Skeletal muscle satellite cell (primary cell): ENCODE results near the gene TNFRSF11A.
A peak's percentile ranks its signal among the peaks of the same experiment; 100 is the strongest.

Experiments
- H3K27me3 ChIP-seq: 2 replicates; pipeline ENCODE4 v1.7.0; 2013; ENCODE audit warnings: low read length; ENCODE audit not compliant: control insufficient read depth, insufficient read depth
- H3K36me3 ChIP-seq: 2 replicates; pipeline ENCODE4 v1.7.0; 2013; ENCODE audit warnings: mild to moderate bottlenecking, control low read depth, low read length; ENCODE audit not compliant: insufficient read depth
- H3K4me1 ChIP-seq: 2 replicates; pipeline ENCODE4 v1.7.0; 2013; ENCODE audit warnings: low read length; ENCODE audit not compliant: control insufficient read depth, insufficient read depth
- H3K4me2 ChIP-seq: 2 replicates; pipeline ENCODE4 v1.7.0; 2013; ENCODE audit warnings: mild to moderate bottlenecking, low read length
- H3K4me3 ChIP-seq: 2 replicates; pipeline ENCODE4 v1.7.0; 2013; ENCODE audit warnings: low read length
- H3K9ac ChIP-seq: 2 replicates; pipeline ENCODE4 v1.7.0; 2013; ENCODE audit warnings: mild to moderate bottlenecking, low read depth, low read length, moderate library complexity
- H3K9me3 ChIP-seq: replicated peaks from 2 replicates; pipeline ENCODE4 v1.7.0; 2013; ENCODE audit warnings: mild to moderate bottlenecking, control low read depth, low read length

The TNFRSF11A gene

DNA sequence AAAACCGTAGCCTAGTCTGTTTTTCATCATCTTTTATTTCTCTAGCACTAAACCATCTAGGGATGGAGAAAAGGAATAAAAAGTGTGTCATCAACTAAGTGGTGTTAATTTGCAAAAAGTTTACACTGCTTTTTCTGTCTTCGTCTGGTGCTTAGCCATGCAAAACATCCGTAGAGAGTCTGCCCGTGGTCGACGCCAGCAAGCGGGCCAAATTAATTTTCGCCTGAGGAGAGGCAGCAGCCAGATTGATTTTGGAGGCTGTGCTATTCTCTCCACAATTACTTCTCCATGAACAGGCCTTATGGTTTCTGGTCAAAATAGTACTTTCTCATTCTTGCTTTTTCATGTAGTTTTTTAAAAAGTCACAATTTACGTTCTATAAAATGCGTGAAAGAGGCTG lies 46.3 kb downstream of the TNFRSF11A start:
- no peaks in the 10 kb centered on the region for H3K4me1 ChIP-seq
- H3K9ac ChIP-seq = no peak overlapping the region
- H3K9me3 ChIP-seq = no peaks in the 10 kb centered on the region
- peaks cover 4% of the 10 kb centered on the region for H3K27me3 ChIP-seq
- H3K36me3 ChIP-seq = no peaks in the 10 kb centered on the region
- H3K4me3 ChIP-seq = no peak overlapping the region
- no peak overlapping the region for H3K4me2 ChIP-seq

DNA sequence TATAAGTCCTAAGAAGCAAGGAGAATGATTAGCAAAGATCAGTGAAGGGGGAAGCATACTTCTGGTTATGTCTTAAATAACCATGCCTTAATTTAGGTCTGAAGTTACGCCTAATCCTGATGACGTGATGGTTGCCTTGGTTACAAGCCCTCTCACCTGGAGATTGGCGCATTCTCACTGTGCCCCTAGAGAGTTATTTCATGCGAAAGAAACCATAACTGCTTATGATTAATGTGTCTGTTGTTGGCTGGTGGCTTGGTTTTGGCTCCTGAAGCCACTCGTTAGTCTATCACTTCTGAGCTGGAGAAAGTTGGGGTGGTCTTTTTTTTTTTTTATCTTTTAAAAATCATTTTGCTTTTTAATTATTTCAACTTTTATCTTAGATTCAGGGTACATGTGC lies 47.0 kb downstream of the TNFRSF11A start:
- Histone ChIP-seq H3K9ac (no peak overlapping the region), H3K9me3 (no peaks in the 10 kb centered on the region), H3K27me3 (peaks cover 4% of the 10 kb centered on the region), H3K4me1 (no peaks in the 10 kb centered on the region), H3K36me3 (no peaks in the 10 kb centered on the region), H3K4me3 (no peak overlapping the region), H3K4me2 (no peak overlapping the region)

DNA sequence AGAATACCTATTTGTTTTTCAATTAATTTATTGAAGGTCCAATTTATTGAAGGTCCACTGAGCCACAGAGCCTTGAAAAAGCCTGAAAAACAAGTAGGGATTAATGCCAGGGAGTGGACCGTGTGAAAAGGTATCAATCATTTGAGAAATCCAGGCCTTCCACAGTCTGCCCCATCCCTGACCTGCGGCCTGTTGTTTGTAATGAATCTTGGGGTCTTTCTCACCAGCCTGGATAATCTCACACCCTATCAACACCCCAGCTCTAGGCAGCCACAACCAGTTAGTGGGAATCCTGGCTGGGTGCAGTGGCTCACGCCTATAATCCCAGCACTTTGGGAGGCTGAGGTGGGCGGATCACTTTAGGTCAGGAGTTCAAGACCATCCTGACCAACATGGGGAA lies 47.8 kb downstream of the TNFRSF11A start:
- H3K36me3 ChIP-seq = no peaks in the 10 kb centered on the region
- H3K27me3 ChIP-seq = peaks cover 4% of the 10 kb centered on the region
- H3K4me2 ChIP-seq = no peak overlapping the region
- H3K9ac ChIP-seq = no peak overlapping the region
- H3K4me3 ChIP-seq = no peak overlapping the region
- no peaks in the 10 kb centered on the region for H3K4me1 ChIP-seq
- no peaks in the 10 kb centered on the region for H3K9me3 ChIP-seq

DNA sequence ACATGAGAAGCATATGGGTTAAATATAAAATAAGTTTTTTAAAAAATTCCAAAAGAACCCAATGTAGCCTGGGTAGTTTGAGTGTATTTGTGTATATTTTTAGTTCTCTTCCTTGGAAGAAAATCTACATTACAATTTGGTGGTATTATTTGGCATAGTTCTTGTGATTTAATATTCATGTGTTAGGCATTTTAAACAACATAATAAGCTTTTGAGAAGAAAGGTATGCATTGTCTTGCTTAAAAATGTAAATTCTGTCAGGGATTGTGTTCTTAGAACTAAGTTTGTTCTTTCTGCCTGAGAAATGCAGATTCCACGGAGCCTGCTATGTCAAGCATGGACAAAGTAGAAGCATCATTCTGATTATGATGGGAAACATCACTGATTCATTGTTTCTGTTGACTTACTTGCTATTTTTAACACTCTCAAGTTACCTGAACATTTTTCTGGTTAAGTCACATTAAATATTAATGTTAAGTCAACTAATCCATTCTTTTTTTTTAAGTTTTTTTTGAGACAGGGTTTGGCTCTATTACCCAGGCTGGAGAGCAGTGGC lies 49.4 kb downstream of the TNFRSF11A start:
- Histone ChIP-seq H3K9ac (no peak overlapping the region), H3K27me3 (peaks cover 4% of the 10 kb centered on the region), H3K36me3 (no peaks in the 10 kb centered on the region), H3K4me1 (no peaks in the 10 kb centered on the region), H3K4me2 (no peak overlapping the region), H3K4me3 (no peak overlapping the region), H3K9me3 (no peaks in the 10 kb centered on the region)

DNA sequence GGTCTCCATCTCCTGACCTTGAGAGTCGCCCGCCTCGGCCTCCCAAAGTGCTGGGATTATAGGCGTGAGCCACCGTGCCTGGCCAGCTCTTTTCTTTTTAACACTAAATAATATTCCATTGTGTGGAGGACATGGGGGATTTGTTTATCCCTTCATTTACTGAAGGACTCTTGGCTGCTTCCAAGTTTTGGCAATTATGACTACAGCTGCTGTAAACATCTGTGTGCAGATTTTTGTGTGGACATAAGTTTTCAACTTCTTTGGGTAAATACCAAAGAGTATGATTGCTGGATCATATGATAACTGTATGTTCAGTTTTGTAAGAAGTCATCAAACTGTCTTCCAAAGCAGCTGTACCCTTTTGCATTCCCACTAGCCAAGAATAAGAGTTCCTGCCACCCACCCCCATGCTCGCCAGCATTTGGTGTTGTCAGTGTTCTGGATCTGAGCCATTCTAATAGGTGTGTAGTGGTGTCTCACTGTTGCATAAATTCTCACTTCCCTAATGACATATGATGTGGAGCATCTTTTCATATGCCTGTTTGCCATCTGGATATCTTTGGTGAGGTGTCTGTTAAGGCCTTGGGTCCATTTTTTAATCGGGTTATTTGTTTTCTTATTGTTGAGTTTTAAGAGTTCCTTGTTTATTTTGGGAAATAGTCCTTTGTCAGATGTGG lies 52.2 kb downstream of the TNFRSF11A start:
- Histone ChIP-seq H3K9me3 (no peaks in the 10 kb centered on the region), H3K4me3 (no peak overlapping the region), H3K27me3 (no peaks in the 10 kb centered on the region), H3K4me1 (no peaks in the 10 kb centered on the region), H3K9ac (no peak overlapping the region), H3K4me2 (no peak overlapping the region), H3K36me3 (no peaks in the 10 kb centered on the region)

DNA sequence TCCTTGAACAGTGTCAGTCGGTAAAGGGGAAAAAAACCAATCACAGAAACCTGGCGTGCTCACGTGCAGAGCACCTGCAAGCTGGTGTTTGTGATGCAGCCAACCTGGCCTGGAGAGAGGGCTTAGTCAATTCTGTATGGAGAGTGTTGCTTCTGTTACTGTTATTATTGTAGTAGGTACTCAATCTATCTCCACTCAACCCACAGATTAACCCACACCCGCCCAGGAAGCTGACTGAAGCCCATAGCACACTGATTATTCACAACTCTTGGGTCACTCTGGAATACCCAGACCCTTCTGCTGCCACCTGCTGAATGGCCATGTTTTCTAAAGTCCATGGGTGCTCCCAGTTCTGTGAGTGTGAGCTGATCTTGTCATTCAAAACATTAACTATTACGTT lies 53.9 kb downstream of the TNFRSF11A start:
- Histone ChIP-seq H3K36me3 (no peaks in the 10 kb centered on the region), H3K27me3 (no peaks in the 10 kb centered on the region), H3K9me3 (no peaks in the 10 kb centered on the region), H3K4me3 (no peak overlapping the region), H3K4me2 (no peak overlapping the region), H3K9ac (no peak overlapping the region), H3K4me1 (no peaks in the 10 kb centered on the region)

DNA sequence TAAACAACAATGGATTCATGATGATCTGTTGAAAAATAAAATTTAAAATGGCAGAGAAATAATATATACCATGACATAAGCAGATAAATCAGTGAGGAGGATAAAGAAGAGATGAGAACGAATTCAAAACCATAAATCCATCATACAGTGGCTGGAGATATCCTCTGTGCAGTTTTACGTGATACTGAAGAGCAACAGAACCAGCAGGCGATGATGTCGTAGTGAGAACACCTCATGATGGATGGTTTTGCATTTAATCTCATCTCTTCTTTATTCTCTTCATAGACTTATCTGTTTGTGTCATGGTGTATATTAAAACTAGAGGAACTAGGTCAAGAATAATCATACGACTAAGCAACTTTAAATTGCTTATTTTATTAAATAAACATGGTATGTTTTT lies 56.3 kb downstream of the TNFRSF11A start:
- no peak overlapping the region for H3K9ac ChIP-seq
- H3K4me2 ChIP-seq = no peak overlapping the region
- H3K27me3 ChIP-seq = no peaks in the 10 kb centered on the region
- H3K36me3 ChIP-seq = no peaks in the 10 kb centered on the region
- no peaks in the 10 kb centered on the region for H3K4me1 ChIP-seq
- no peak overlapping the region for H3K4me3 ChIP-seq
- no peaks in the 10 kb centered on the region for H3K9me3 ChIP-seq

DNA sequence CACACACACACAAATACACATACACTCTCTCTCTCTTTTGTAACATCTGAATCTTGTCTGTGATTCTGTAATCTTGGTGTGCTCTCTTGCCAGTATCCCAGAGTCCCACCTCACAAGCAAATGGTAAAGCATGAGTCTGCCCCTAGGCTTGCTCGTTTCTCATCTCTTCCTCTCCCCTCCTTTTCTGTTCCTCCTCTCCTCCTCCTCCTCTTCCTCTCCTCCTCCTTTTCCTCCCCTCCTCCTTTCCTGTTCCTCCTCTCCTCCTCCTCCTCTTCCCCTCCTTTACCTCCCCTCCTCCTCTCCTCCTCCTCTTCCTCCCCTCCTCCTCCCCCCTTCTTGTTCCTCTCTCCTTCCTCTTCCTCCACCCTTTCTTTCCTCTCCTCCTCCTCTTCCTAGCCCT lies 59.0 kb downstream of the TNFRSF11A start:
- H3K4me2 ChIP-seq = no peak overlapping the region
- no peak overlapping the region for H3K4me3 ChIP-seq
- no peak overlapping the region for H3K9ac ChIP-seq
- no peaks in the 10 kb centered on the region for H3K27me3 ChIP-seq
- no peaks in the 10 kb centered on the region for H3K9me3 ChIP-seq
- no peaks in the 10 kb centered on the region for H3K36me3 ChIP-seq
- H3K4me1 ChIP-seq = no peaks in the 10 kb centered on the region

DNA sequence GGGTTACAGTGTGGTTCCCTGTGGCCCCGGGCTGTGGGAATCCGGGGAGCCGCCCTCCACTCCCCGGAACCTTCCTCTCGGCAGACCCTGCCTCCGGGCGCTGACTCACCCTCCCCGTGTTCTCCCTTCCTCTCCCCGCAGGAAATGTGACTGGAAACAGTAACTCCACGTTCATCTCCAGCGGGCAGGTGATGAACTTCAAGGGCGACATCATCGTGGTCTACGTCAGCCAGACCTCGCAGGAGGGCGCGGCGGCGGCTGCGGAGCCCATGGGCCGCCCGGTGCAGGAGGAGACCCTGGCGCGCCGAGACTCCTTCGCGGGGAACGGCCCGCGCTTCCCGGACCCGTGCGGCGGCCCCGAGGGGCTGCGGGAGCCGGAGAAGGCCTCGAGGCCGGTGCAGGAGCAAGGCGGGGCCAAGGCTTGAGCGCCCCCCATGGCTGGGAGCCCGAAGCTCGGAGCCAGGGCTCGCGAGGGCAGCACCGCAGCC lies 59.5 kb downstream of the TNFRSF11A start:
- Histone ChIP-seq H3K36me3 (no peaks in the 10 kb centered on the region), H3K9ac (no peak overlapping the region), H3K27me3 (no peaks in the 10 kb centered on the region), H3K4me1 (no peaks in the 10 kb centered on the region), H3K9me3 (no peaks in the 10 kb centered on the region), H3K4me3 (peak overlapping the region; percentile 39), H3K4me2 (peak overlapping the region; percentile 32)

DNA sequence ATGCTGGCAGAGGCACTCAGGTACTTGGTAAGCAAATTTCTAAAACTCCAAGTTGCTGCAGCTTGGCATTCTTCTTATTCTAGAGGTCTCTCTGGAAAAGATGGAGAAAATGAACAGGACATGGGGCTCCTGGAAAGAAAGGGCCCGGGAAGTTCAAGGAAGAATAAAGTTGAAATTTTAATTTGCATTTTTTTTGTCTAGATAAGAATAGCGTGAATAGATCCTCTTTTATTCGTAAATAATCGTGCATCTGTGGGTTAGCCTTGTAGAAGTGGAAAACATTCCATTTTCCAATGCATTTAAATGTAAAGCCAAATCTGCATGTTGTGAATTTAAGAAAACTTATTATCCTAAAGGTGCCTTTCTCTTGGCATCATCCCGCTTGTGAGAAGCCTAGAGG lies 61.0 kb downstream of the TNFRSF11A start:
- Histone ChIP-seq H3K36me3 (no peaks in the 10 kb centered on the region), H3K9ac (no peak overlapping the region), H3K4me2 (no peak overlapping the region), H3K4me1 (no peaks in the 10 kb centered on the region), H3K9me3 (no peaks in the 10 kb centered on the region), H3K27me3 (no peaks in the 10 kb centered on the region), H3K4me3 (no peak overlapping the region)

DNA sequence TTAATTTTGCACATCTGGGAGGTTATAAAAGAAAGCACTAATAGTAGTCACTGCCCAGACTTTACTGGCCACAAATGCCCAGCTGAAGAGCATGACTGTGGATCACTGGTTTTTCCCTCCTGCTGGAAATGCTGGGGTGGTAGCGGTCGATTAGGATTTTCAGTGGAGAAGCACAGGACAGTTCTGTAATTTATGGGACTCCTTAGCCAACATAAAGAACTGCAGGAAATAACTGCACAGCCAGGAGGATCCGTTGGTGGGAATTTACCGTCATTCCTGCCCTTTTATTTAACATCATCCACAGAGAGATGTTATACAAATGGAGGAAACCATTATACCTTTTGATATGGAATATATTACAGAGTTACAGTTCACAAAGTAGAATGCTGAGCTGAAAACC lies 61.5 kb downstream of the TNFRSF11A start:
- Histone ChIP-seq H3K4me3 (no peak overlapping the region), H3K9ac (no peak overlapping the region), H3K4me2 (no peak overlapping the region), H3K4me1 (no peaks in the 10 kb centered on the region), H3K9me3 (no peaks in the 10 kb centered on the region), H3K36me3 (no peaks in the 10 kb centered on the region), H3K27me3 (no peaks in the 10 kb centered on the region)

DNA sequence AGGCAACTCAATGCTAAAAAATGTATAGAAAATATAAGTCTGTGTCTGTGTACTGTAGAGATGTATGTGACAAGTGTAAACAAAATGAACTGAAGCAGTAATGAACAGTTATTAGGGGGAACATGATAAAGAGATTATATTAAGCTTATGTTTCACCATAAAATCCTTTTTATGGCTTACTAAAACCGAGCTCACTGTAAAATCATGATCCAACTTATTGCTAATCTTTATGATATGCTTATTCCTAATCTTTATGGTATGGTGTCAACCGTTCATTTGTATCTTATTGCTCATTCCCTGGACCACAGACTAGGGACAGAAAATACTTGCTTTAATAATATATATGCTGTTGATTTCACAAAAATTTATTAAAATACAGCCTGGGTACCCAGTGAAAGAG lies 62.1 kb downstream of the TNFRSF11A start:
- H3K9ac ChIP-seq = no peak overlapping the region
- H3K36me3 ChIP-seq = no peaks in the 10 kb centered on the region
- H3K4me1 ChIP-seq = no peaks in the 10 kb centered on the region
- H3K4me3 ChIP-seq = no peak overlapping the region
- H3K9me3 ChIP-seq = no peaks in the 10 kb centered on the region
- H3K27me3 ChIP-seq = no peaks in the 10 kb centered on the region
- H3K4me2 ChIP-seq = no peak overlapping the region
